ENCODE results near the gene REG4.
"Not testable (repeated sequence)": the region's sequence is repeated elsewhere in the genome, so short reads cannot be mapped to it uniquely, and the experiment has no call there.

REG4 gene

GRCh38 chr1:119811387-119811786, at the start of gene REG4:
REG4 (minus strand) TSS chr1:119811460; CDS start chr1:119808769, 2,691 bp downstream.
- DNase-seq (ENCODE audit: low read depth, low spot score): no peak

GRCh38 chr1:119859647-119860046, 48.4 kb upstream of the REG4 start:
- DNase-seq (ENCODE audit: low read depth, low spot score): no peak

- not testable (repeated sequence) for DNase-seq (ENCODE audit: low read depth, low spot score)
Measured at GRCh38 chr1:119858556-119859214, 47.4 kb upstream of the REG4 start.

GRCh38 chr1:119858126-119858525, 46.9 kb upstream of the REG4 start:
- no peak for DNase-seq (ENCODE audit: low read depth, low spot score)

- DNase-seq (ENCODE audit: low read depth, low spot score): no peak
Measured at GRCh38 chr1:119853155-119853554, 41.9 kb upstream of the REG4 start.

GRCh38 chr1:119844206-119844605, 32.9 kb upstream of the REG4 start:
- DNase-seq (ENCODE audit: low read depth, low spot score): not testable (repeated sequence)

- no peak for DNase-seq (ENCODE audit: low read depth, low spot score)
Measured at GRCh38 chr1:119841306-119841705, 30.0 kb upstream of the REG4 start.

- DNase-seq (ENCODE audit: low read depth, low spot score): no peak
Measured at GRCh38 chr1:119840745-119841144, 29.5 kb upstream of the REG4 start.

- DNase-seq (ENCODE audit: low read depth, low spot score): no peak
Measured at GRCh38 chr1:119838236-119838635, 27.0 kb upstream of the REG4 start.

GRCh38 chr1:119834990-119835389, 23.7 kb upstream of the REG4 start:
- DNase-seq (ENCODE audit: low read depth, low spot score): no peak

GRCh38 chr1:119831027-119831426, 19.8 kb upstream of the REG4 start:
- DNase-seq (ENCODE audit: low read depth, low spot score): no peak

GRCh38 chr1:119829625-119830024, 18.4 kb upstream of the REG4 start:
- DNase-seq (ENCODE audit: low read depth, low spot score): no peak

- not testable (repeated sequence) for DNase-seq (ENCODE audit: low read depth, low spot score)
Measured at GRCh38 chr1:119829006-119829405, 17.7 kb upstream of the REG4 start.

GRCh38 chr1:119828266-119828665, 17.0 kb upstream of the REG4 start:
- DNase-seq (ENCODE audit: low read depth, low spot score): no peak

GRCh38 chr1:119827010-119827409, 15.8 kb upstream of the REG4 start:
- no peak for DNase-seq (ENCODE audit: low read depth, low spot score)

- DNase-seq (ENCODE audit: low read depth, low spot score): no peak
Measured at GRCh38 chr1:119822406-119822805, 11.1 kb upstream of the REG4 start.

- no peak for DNase-seq (ENCODE audit: low read depth, low spot score)
Measured at GRCh38 chr1:119818181-119818580, 6.9 kb upstream of the REG4 start.

GRCh38 chr1:119816407-119816806, 5.1 kb upstream of the REG4 start:
- no peak for DNase-seq (ENCODE audit: low read depth, low spot score)

- DNase-seq (ENCODE audit: low read depth, low spot score): no peak
Measured at GRCh38 chr1:119815928-119816327, 4.7 kb upstream of the REG4 start.

- DNase-seq (ENCODE audit: low read depth, low spot score): no peak
Measured at GRCh38 chr1:119815361-119815760, 4.1 kb upstream of the REG4 start.

GRCh38 chr1:119814288-119814687, 3.0 kb upstream of the REG4 start:
- no peak for DNase-seq (ENCODE audit: low read depth, low spot score)

- DNase-seq (ENCODE audit: low read depth, low spot score): no peak
Measured at GRCh38 chr1:119811985-119812557, 811 bp upstream of the REG4 start.

GRCh38 chr1:119808972-119809550, 2.2 kb downstream of the REG4 start:
- DNase-seq (ENCODE audit: low read depth, low spot score): peak; percentile 35
